ENCODE data around the gene SYT1. TPM values are rescaled to one million over a fixed set of nuclear protein-coding genes. Genes with fewer than 3 reads are reported as not detected.

The SYT1 gene
- polyA plus RNA-seq, 3 donors: 0.72 TPM; not detected in 2

DNA sequence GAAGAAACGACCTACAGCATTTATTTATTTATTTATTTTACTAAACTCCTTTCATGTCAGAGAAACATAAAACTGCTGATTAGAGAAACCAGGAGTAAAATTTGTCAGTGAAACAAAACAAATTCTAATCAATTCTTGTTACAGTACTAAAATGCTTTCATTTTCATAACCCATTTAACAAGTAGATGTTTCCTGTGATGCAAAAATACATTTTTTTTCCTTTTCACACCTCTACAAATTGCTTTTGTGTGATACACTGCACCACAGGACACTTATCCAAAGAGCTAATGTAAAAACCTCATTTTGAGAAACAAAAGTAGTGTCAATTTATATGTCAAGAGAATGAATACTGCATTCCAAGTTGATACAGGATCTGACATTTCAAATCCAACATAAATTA is 155.1 kb downstream of the SYT1 start:
- Histone ChIP-seq H3K27ac (ENCODE audit: low read depth in 1 of 2, low read length in 2 of 2) (no peak overlapping the region), H3K9me3 (replicated peaks in 1 of 2; ENCODE audit: control insufficient read depth in 1 of 2, insufficient read depth in 1 of 2, low read length in 2 of 2) (no peaks in the 10 kb centered on the region), H3K4me1 (ENCODE audit: control insufficient read depth in 1 of 2, insufficient read depth in 2 of 2, low read length in 2 of 2) (no peaks in the 10 kb centered on the region), H3K9ac (ENCODE audit: insufficient read depth, low read length, poor library complexity, severe bottlenecking) (no peak overlapping the region), H3K4me2 (replicated peaks; ENCODE audit: extremely low read depth, low read length, poor library complexity, severe bottlenecking) (no peak overlapping the region), H3K36me3 (replicated peaks in 1 of 2; ENCODE audit: control insufficient read depth in 1 of 2, insufficient read depth in 2 of 2, low read length in 2 of 2) (no peaks in the 10 kb centered on the region), H3K79me2 (ENCODE audit: insufficient read depth, low read length) (no peaks in the 10 kb centered on the region), H3K27me3 (ENCODE audit: control insufficient read depth in 2 of 2, insufficient read depth in 2 of 2, low read length in 2 of 2) (no peaks in the 10 kb centered on the region), H3K4me3 (replicated peaks in 1 of 3; ENCODE audit: low read depth in 2 of 3, low read length in 3 of 3) (no peak overlapping the region), H2AFZ (ENCODE audit: insufficient read depth, low read depth, low read length, poor library complexity, severe bottlenecking) (no peak overlapping the region), H4K20me1 (ENCODE audit: insufficient read depth, low read length) (no peaks in the 10 kb centered on the region)
- H3K36me3 Mint-ChIP-seq: no peaks in the 10 kb centered on the region
- intact Hi-C loops (cut with micrococcal nuclease): no loop called here
- H3K4me3 Mint-ChIP-seq: no peak overlapping the region
- no peaks in the 10 kb centered on the region for H3K27me3 Mint-ChIP-seq (ENCODE audit: low read depth in 3 of 3)
- no peak overlapping the region for H3K27ac Mint-ChIP-seq
- peaks cover 0 to 3% (median 0%) of the 10 kb centered on the region in 7 donors for H3K9me3 Mint-ChIP-seq
- WGBS (ENCODE audit: insufficient coverage): no CpG with 5 or more reads among the region's 1 CpG
- no peaks in the 10 kb centered on the region for H3K4me1 Mint-ChIP-seq
- no peak for DNase-seq
- TF ChIP-seq, protein P1, sequence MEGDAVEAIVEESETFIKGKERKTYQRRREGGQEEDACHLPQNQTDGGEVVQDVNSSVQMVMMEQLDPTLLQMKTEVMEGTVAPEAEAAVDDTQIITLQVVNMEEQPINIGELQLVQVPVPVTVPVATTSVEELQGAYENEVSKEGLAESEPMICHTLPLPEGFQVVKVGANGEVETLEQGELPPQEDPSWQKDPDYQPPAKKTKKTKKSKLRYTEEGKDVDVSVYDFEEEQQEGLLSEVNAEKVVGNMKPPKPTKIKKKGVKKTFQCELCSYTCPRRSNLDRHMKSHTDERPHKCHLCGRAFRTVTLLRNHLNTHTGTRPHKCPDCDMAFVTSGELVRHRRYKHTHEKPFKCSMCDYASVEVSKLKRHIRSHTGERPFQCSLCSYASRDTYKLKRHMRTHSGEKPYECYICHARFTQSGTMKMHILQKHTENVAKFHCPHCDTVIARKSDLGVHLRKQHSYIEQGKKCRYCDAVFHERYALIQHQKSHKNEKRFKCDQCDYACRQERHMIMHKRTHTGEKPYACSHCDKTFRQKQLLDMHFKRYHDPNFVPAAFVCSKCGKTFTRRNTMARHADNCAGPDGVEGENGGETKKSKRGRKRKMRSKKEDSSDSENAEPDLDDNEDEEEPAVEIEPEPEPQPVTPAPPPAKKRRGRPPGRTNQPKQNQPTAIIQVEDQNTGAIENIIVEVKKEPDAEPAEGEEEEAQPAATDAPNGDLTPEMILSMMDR (IDR thresholded peaks at IDR 0.05): no peak

DNA sequence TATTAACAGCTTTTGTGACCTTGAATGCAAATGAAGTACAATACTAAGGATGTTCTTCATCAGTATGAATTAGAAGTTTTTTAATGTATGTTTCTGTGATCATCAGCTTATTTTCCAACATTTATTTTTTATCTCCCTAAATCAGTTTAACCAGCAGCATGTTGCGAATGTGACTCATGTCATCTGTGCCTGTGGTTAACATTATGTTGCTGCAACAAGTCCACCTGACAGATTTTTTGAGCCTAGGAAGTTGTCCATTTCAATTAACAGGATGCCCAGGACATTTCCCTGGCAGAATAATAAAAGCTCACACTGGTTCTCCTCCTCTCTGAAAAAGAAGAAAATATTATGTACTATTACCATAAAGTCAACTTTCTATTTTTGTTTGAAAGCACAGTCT is 155.5 kb downstream of the SYT1 start:
- intact Hi-C loops (cut with micrococcal nuclease): no loop called here
- H3K36me3 ChIP-seq (replicated peaks in 1 of 2; ENCODE audit: control insufficient read depth in 1 of 2, insufficient read depth in 2 of 2, low read length in 2 of 2): no peaks in the 10 kb centered on the region
- no peak overlapping the region for H3K4me3 ChIP-seq (replicated peaks in 1 of 3; ENCODE audit: low read depth in 2 of 3, low read length in 3 of 3)
- Mint-ChIP-seq H3K4me1 (no peaks in the 10 kb centered on the region), H3K9me3 (peaks cover 0 to 3% (median 0%) of the 10 kb centered on the region in 7 donors), H3K36me3 (no peaks in the 10 kb centered on the region), H3K27ac (no peak overlapping the region), H3K4me3 (no peak overlapping the region), H3K27me3 (ENCODE audit: low read depth in 3 of 3) (no peaks in the 10 kb centered on the region)
- no peak overlapping the region for H3K9ac ChIP-seq (ENCODE audit: insufficient read depth, low read length, poor library complexity, severe bottlenecking)
- no peaks in the 10 kb centered on the region for H3K27me3 ChIP-seq (ENCODE audit: control insufficient read depth in 2 of 2, insufficient read depth in 2 of 2, low read length in 2 of 2)
- H3K27ac ChIP-seq (ENCODE audit: low read depth in 1 of 2, low read length in 2 of 2): no peak overlapping the region
- no peak overlapping the region for H3K4me2 ChIP-seq (replicated peaks; ENCODE audit: extremely low read depth, low read length, poor library complexity, severe bottlenecking)
- H2AFZ ChIP-seq (ENCODE audit: insufficient read depth, low read depth, low read length, poor library complexity, severe bottlenecking): no peak overlapping the region
- H3K4me1 ChIP-seq (ENCODE audit: control insufficient read depth in 1 of 2, insufficient read depth in 2 of 2, low read length in 2 of 2): no peaks in the 10 kb centered on the region
- WGBS (ENCODE audit: insufficient coverage): 57% methylated on average over 1 of the region's 1 CpG
- TF ChIP-seq, protein P1 (IDR thresholded peaks at IDR 0.05): no peak
- no peaks in the 10 kb centered on the region for H4K20me1 ChIP-seq (ENCODE audit: insufficient read depth, low read length)
- H3K9me3 ChIP-seq (replicated peaks in 1 of 2; ENCODE audit: control insufficient read depth in 1 of 2, insufficient read depth in 1 of 2, low read length in 2 of 2): no peaks in the 10 kb centered on the region
- no peak for DNase-seq
- no peaks in the 10 kb centered on the region for H3K79me2 ChIP-seq (ENCODE audit: insufficient read depth, low read length)

All from CD14-positive monocyte (primary cell).